KBM-7 (cell line): ENCODE data around the gene GNAI3.
A peak's percentile ranks its signal among the peaks of the same experiment; 100 is the strongest.

ENCODE experiments used
- DNase-seq: peaks from one replicate; pipeline ENCODE4 v3.0.0-alpha.2; 2015
- in situ Hi-C: fragments of 300-500 bp; cut with MboI; formaldehyde crosslinking; loops from 2 replicates; pipeline ENCODE4 v1.14.3; 2020; ENCODE audit warnings: low sequenced_read_pairs, low pct_unique_long_range_greater_than_20kb, mixed read lengths

GNAI3 gene

DNA sequence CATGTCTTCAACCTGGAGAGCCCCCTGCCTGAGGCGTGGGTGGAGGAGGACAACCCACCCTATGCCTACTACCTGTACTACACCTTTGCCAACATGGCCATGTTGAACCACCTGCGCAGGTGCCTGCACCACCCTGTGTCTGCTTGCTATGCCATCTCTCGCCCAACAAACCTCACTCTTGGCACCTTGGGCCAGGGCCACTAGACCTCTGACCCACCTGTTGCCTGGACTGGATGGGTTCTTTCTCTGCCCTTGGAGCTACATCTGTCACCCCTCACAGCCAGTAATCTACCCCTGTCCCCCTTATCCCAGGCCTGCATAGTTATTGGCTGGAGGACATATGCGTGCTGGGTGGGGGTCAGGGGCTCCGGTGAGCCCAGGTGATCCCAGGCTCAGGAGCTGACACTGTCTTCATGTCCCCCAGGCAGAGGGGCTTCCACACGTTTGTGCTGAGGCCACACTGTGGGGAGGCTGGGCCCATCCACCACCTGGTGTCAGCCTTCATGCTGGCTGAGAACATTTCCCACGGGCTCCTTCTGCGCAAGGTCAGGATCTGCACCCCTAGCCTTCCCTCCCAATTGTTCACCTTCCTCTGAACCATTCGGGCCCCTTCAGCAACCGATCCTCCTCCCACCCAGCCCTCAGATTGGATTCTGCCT is 81.1 kb downstream of the GNAI3 start:
- in situ Hi-C loops, result loop anchor here (10.0 to 25.0 kb wide), 2 partner anchors 85 to 358 kb away; partner anchors contain the start of genes AHCYL1 and GNAI3
- DNase-seq, result no peak

DNA sequence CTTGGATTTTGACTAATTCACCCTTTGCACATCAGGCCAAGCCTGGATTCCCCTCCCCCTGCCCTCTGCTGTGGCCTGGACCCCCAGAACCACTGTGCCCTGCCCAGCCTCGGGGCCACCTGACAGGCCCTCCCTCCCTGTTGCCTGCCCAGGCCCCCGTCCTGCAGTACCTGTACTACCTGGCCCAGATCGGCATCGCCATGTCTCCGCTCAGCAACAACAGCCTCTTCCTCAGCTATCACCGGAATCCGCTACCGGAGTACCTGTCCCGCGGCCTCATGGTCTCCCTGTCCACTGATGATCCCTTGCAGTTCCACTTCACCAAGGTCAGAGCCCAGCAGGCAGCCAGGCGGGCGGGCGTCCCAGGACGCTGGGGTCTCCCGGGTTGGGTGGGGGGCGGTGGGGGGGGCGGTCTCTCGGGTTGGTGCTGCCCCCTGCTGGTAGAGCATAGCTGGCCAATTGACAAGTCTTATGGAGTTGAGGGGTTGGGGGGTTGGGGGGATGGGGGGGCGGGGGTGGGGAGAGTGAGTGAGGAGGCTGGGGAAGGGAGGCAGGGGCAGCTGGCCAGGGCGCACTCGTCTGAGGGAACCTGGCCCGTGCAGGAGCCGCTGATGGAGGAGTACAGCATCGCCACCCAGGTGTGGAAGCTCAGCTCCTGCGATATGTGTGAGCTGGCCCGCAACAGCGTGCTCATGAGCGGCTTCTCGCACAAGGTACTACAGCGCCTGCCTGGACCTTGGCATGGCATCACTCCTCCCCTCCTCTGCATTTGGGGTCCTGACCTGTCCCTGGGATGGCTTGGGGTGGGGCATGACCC is 81.9 kb downstream of the GNAI3 start:
- no peak for DNase-seq
- in situ Hi-C loops, result loop anchor here (10.0 to 25.0 kb wide), 2 partner anchors 85 to 357 kb away; partner anchors contain the start of genes AHCYL1 and GNAI3

DNA sequence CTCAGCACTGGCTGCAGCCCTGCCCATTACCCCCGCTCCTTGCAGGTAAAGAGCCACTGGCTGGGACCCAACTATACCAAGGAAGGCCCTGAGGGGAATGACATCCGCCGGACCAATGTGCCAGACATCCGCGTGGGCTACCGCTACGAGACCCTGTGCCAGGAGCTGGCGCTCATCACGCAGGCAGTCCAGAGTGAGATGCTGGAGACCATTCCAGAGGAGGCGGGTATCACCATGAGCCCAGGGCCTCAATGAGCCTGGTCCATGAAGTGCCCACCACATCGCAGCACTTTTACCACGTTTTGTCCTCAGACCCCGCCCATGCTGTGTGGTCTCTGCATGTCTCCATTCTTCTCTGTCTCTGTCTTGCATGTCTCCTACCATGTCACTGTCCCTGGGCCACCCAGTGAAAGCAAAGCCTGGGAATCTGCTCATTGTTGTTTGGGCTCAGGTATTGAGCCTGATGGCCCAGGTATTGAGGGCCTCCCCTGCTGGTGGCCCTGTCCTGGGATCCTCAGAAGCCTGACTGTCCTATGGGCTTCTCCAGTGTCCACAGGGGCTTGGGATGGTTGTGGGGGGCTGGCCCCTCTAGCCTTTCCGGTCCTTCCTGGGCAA is 82.6 kb downstream of the GNAI3 start:
- DNase-seq, result no peak
- in situ Hi-C loops, result loop anchor here (10.0 to 25.0 kb wide), 2 partner anchors 86 to 356 kb away; partner anchors contain the start of genes AHCYL1 and GNAI3

DNA sequence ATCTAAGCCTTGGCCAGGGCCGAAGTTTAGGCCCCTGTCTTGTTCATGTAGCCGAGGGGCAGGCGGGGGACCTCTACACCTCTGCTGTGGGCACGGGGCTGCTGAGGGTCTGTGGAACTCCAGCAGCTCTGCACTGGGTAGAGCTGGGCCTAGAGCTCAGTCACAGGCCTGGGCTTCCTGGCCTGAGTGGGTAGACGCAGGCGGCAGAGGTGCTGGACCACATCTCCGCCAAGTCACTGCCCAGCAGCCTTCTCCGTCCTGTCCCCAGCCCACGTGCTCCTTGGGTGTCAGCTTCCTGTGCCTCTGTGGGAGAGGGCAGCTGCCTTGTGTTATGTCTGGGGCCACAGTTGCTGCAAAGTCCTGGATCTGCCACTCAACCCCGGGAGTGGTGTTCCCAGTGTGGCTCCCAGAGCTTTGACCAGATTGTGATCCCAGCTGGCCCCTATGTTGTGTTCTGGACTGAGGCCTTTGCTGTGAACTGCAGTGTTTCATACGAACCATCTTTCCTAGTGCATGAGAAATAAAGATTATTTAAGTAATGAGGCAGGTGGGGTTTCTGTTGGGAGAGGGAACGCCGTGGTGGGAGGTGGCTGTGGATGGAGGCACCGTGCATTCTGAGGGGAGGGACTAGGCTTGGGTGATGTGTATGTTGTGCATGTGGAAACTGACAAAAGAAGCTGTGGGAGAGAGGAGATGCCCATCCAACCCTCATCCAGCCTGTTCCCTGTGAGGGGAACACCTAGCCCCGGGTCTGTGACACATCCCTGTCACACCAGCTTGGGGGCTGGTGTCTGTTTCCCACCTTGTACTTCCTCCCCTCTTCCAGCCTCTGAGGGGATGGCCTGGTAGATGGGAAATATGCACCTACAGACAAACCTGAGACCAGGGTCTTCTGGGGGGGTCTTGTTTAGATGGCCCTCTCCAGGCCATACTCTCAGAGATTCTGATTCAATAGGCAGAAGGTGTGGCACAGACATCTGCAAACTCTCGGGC is 83.4 kb downstream of the GNAI3 start:
- in situ Hi-C loops, result loop anchor here (10.0 to 25.0 kb wide), 2 partner anchors 87 to 355 kb away; partner anchors contain the start of genes AHCYL1 and GNAI3
- no peak for DNase-seq

DNA sequence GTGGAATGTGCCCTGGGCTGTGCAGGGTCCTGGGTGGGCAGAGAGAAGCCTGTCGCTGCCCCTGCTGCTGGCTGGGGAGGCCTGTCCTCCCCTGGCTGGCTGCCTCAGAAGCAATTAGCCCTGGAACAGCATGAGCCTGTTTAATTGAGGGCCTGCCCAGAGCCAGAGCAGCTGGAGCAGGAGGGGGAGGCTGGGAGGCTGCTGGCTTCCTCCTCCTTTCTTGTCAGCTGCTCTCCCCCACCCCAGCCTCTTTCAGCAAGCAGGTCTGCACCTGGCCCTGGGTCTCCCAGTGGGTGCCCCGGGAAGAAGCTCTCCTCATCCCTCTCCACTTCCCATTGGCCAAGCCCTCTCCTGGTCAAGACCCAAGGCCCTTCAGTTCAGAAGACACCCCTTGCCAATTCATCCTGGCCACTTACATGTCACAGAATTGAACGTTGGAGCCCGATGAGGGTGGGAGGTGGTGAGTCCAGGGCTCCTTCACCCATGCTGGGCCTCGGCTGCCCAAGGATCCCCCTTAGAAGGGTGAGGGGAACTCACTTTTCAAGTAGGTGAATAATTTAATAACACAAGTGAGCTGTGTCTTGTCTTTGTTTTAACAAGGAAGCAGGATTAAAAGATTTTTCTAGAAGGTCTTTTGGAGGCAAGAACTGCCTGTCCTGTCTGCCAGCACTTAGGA is 84.4 kb downstream of the GNAI3 start:
- DNase-seq, result no peak
- in situ Hi-C loops, result loop anchor here (10.0 to 25.0 kb wide), 2 partner anchors 88 to 354 kb away; partner anchors contain the start of genes AHCYL1 and GNAI3

DNA sequence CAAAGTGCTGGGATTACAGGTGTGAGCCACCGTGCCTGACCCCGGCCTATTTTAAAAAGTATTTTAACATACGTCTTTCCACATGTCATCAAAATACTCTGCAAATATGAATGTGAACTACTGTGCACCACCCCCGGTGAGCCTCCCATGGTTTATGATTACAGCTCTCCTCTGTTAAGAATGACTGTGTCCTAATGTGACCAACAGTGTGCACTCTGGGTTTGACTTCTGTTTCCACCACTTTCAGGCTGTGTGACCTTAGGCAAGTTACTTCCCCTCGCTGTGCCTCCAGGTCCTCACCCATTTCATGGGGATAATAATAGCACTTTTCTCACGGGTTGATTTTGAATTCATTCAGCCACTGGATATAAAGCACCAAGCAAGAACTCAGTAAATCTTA is 85.9 kb downstream of the GNAI3 start:
- in situ Hi-C loops, result loop anchor here (10.0 to 25.0 kb wide), 2 partner anchors 89 to 353 kb away; partner anchors contain the start of genes AHCYL1 and GNAI3
- no peak for DNase-seq

DNA sequence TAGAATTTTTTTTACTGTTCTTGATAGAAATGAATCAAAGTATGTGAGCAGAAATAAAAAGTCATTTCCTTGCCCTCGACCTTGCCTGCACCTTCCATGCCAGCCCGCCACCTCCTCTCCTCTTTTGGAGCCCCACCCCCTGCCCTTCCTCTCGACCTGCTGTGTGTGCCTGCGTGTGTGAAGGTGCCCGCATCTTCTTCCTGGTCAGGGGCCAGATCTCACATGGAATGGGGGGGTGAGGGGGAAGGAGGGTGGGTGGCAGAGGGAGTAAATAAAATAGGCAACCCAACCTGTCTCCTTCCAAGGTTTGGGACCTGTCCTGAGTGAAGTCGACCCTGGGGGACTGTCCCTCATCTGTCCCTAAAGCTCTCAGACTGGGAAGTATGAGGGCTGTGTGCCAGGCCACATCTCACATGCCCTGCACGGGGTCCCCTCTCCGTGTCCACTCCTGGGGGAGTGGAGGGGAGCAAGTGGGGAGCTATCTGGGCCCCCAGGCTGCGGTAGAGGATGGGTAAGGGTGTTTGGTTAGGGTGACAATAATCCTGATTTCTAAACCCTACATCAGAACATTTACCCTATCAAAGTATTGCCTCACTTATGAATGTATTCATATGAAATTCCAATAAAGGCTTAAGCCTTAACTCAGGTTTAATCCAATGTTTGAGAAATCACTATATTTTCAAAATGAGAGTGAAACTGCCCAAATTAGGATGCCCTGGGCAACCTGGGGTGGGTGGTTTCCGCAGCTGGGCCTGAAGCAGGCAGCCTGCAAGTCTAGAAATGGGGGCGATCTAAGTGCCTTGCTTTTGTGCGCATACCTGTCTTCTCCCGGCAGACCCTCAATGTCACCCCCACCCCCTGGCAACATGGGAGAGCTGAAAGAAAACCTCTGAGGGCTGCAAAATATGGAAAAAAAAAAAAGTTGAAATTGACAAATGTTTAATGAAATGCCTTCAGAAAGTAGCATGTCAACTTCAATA is 86.6 kb downstream of the GNAI3 start:
- in situ Hi-C loops, result loop anchor here (10.0 to 25.0 kb wide), 2 partner anchors 90 to 352 kb away; partner anchors contain the start of genes AHCYL1 and GNAI3
- no peak for DNase-seq

DNA sequence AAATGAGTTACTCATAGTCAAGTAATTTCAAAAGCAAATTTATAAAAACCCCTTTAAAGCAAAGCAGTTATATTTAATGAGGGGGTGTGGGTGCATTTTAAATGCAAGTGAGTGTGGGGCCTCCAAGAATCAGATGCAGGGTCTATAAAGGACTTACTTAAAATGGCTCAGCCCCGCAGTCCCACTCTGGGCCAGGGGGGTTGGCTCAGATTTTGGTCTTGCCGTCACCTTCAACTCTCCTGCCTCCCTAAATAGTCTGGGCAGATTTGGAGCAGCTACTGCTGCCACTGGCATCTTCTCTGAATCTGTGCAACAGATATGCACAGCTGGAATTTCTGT is 87.4 kb downstream of the GNAI3 start:
- in situ Hi-C loops, result loop anchor here (10.0 to 25.0 kb wide), 2 partner anchors 91 to 351 kb away; partner anchors contain the start of genes AHCYL1 and GNAI3
- DNase-seq, result no peak

DNA sequence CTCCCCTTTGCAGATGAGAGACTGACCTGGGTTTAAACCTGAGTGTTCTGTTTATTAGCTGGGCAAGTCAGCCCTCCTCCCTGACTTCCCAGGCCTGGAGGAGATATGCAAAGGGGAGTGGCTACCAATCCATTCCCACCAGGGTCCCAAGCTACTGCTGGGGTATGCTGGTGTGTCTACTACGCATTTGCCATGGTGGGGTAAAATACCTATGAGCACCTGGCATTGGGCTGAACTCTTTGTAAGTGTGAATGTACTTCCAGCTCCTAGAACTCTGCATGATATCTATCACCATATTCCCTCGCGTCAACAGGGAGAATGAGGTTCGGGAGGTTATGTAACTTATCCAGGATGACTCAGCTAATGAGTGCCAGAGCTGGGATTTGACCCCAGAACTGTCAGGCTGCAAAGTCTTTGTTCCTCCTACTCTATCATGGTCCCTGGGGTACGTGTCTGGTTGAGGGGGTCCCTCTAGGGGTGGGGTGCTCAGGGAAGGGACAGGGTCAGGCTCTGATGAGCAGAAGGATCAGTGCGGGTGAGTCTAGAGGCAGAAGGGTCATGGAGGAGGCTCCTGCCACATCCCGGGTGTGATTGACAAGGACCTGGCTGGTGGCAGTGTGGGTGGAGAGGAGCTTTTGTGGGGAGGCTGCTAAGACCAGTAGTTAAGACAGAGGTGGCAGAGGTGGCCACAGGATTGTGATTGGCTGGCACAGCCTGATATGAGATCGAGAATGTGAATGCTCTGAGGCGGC is 88.0 kb downstream of the GNAI3 start:
- in situ Hi-C loops, result loop anchor here (10.0 to 25.0 kb wide), 2 partner anchors 92 to 351 kb away; partner anchors contain the start of genes AHCYL1 and GNAI3
- no peak for DNase-seq

DNA sequence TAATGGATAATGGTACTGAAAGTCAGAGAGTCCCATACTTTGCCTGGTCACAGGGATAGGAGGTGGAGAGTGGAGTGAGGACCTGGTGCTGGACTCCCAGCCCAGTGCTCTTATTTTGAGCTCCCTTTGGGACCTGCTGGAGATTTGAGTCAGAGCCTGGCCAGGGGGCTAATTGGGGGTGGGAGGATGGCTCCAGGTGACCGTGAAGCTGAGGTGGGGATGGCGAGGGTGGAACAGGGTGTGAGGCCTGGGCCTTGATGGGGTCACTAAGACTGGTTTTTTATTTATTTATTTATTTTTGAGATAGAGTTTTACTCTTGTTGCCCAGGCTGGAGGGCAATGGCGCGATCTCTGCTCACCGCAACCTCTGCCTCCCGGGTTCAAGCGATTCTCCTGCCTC is 89.0 kb downstream of the GNAI3 start:
- in situ Hi-C loops, result loop anchor here (10.0 to 25.0 kb wide), 2 partner anchors 93 to 350 kb away; partner anchors contain the start of genes AHCYL1 and GNAI3
- no peak for DNase-seq

DNA sequence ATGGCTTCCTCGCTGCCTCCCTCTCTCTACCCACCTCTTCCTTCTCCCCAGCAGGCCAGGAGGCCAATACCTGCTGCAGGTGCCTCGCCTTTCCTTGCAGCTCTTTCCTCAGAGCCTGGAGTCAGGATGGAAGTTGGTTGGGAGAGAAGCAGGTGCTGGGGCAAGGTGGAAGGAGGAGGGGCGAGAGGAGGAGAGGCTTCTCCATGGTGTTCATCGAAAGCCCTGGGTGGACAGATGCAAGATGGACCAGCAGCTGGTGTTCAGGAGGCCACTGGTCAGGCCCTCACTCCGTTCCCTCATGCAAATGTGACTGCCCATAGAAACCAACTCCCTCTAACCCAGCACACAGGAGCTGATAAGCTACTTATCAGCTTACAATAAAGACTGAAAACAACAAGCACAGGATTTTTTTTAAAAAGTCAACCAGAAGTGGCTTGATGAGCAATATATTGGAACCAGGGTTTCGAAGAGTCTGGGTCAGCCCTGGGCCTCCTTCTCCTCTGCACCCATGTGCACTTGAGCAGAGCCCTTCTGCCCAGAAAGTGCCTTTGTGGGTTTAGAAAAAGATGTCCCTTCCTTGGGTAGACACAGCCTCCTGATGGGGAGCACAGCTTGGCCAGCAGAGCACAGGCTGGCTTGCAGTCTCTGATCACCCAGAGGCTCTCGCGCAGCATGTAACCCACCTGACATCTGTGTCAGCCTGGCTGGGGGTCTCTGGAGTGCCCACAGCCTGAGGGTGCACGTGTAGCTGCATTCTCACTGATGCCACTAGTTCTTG is 90.8 kb downstream of the GNAI3 start:
- in situ Hi-C loops, result loop anchor here (10.0 to 25.0 kb wide), 2 partner anchors 94 to 348 kb away; partner anchors contain the start of genes AHCYL1 and GNAI3
- DNase-seq, result no peak

DNA sequence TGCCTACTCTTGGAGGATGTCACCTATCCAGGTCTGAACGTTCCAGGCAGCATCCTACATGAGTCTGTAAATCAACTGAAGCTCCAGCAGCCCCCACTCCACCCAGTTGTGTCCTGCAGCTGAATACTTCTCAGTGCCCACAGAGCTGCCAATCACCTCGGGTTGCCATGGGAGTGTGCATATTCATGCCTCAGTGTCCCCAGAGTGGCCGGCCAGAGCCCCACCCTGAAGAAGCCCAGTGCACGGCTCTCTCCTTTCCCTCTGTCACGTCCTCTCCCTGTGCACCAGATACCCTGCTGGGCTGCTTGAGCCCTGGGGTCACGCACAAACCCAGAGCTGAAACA is 91.4 kb downstream of the GNAI3 start:
- DNase-seq, result no peak
- in situ Hi-C loops, result loop anchor here (10.0 to 25.0 kb wide), 2 partner anchors 95 to 347 kb away; partner anchors contain the start of genes AHCYL1 and GNAI3

DNA sequence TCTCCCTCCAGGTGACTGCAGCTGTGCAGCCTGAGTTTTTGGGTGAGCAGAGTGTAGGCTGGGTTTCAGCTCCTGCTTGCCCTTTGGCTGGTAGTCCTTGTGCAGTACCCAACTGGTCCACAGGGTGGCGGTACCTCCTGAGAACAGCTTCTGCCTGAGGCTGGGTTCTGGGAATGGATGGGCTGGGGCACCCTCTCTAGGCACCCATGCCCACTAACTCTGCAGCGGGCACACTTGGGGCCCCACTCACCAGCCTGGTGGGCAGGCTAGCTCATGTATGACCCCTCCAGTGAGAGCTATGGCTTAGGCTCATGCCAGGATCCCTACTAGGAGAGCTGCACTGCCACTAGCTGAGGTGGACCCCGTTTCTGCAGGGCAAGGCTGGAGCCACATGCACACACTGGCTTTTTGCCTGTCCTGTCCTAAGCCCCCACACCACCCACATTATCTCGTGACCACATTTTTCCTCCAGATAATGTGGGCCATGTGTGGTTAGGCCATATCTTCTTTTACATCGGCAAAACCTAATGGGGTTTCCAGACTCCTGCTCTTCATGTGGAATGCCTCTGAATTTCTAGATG is 92.0 kb downstream of the GNAI3 start:
- DNase-seq, result peak; percentile 78
- in situ Hi-C loops, result loop anchor here (25.0 kb wide), 1 partner anchor 347 kb away; the partner anchor contains the start of gene AHCYL1

DNA sequence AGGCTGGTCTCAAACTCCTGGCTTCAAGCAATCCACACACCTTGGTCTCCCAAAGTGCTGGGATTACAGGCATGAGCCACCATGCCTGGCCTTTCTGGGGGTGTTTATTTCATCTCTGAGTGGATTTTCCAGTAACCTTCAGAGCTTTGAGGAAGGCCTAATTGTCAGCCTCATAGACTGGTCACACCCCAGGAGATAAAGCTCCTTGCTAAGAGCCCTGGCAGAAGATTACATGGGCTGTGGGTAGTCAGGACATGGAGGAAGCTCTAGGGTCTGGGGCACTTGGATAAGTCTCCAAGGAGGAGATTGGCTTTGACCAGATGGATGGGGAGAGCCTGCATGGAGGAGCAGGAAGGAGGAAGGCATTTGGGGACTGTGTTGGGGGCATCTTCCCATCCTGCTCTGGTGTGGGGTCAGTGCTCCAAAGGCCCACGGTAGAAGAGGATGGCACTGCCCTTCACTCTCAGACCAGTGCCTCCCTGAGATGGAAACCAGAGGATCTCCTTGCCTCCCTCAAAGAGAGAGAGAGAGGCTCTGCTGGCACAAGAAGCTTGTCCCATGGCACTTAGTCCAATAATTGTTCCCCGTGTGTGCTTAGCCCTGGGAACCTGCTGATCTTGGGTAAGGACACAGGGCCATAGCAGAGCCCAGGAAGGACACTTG is 92.8 kb downstream of the GNAI3 start:
- no peak for DNase-seq
- in situ Hi-C loops, result loop anchor here (25.0 kb wide), 1 partner anchor 346 kb away; the partner anchor contains the start of gene AHCYL1
